Measurements from ENCODE around the gene SIL1.

- TF ChIP-seq EP300 (IDR thresholded peaks at IDR 0.05; ENCODE audit: borderline replicate concordance) (no peak), MAX (IDR thresholded peaks at IDR 0.05) (no peak), USF1 (IDR thresholded peaks at IDR 0.05) (no peak), EGR1 (IDR thresholded peaks at IDR 0.05) (no peak), CEBPB (IDR thresholded peaks at IDR 0.05) (no peak), TAF1 (IDR thresholded peaks at IDR 0.05; ENCODE audit: low read depth) (no peak), CREB1 (IDR thresholded peaks at IDR 0.05; ENCODE audit: low read depth) (no peak), YY1 (IDR thresholded peaks at IDR 0.05; ENCODE audit: low read depth) (no peak), REST (IDR thresholded peaks at IDR 0.05; ENCODE audit: low read depth) (no peak), TEAD4 (IDR thresholded peaks at IDR 0.05) (no peak), RAD21 (IDR thresholded peaks at IDR 0.05; ENCODE audit: low read depth) (no peak), FOXM1 (IDR thresholded peaks at IDR 0.05; ENCODE audit: borderline replicate concordance, low read depth) (no peak), TCF12 (IDR thresholded peaks at IDR 0.05; ENCODE audit: low read depth) (no peak), ZBTB7A (IDR thresholded peaks at IDR 0.05; ENCODE audit: low read depth) (no peak)
Measured at GRCh38 chr5:139140591-139141071, 57.5 kb downstream of the SIL1 start.
